Lung (tissue), 12 donors: ENCODE data around the gene RTKN2. TPM values are rescaled to one million over a fixed set of nuclear protein-coding genes. Genes with fewer than 3 reads are reported as not detected.
A peak's percentile ranks its signal among the peaks of the same experiment; 100 is the strongest.

Experiments
- ATAC-seq: fragments of 200-7000 bp; cut with Tn5 transposase; one replicate; pipeline ENCODE4 v1.9.1; 2020; ENCODE audit warnings: moderate number of reproducible peaks; ENCODE audit not compliant: insufficient read depth, low FRiP score
- DNase-seq, 3 donors: peaks; one replicate each; pipeline ENCODE4 v3.0.0-alpha.2; 2013 to 2017
- H3K27ac ChIP-seq, 2 donors: one replicate each; pipeline ENCODE4 v1.5.1; 2013; ENCODE audit warnings: mild to moderate bottlenecking in 2 of 2, moderate library complexity in 2 of 2, control low read depth in 1 of 2, inconsistent platforms in 1 of 2, low read depth in 1 of 2, low read length in 1 of 2
- H3K27me3 ChIP-seq, 3 donors: one replicate each; pipeline ENCODE4 v1.5.1; 2013; ENCODE audit warnings: low read length in 2 of 3; ENCODE audit not compliant: control insufficient read depth in 3 of 3, insufficient read depth in 3 of 3
- H3K36me3 ChIP-seq, 4 donors: one replicate each; pipeline ENCODE4 v1.5.1; 2013; ENCODE audit warnings: low read length in 4 of 4, mild to moderate bottlenecking in 1 of 4, moderate library complexity in 1 of 4; ENCODE audit not compliant: control insufficient read depth in 4 of 4, insufficient read depth in 4 of 4
- H3K4me1 ChIP-seq, 5 donors: one replicate each; pipeline ENCODE4 v1.5.1; 2013; ENCODE audit warnings: low read length in 5 of 5, mild to moderate bottlenecking in 2 of 5, moderate library complexity in 1 of 5; ENCODE audit not compliant: control insufficient read depth in 5 of 5, insufficient read depth in 5 of 5
- H3K4me3 ChIP-seq: one replicate; pipeline ENCODE4 v1.5.1; 2013; ENCODE audit warnings: mild to moderate bottlenecking, control low read depth, moderate library complexity
- H3K9ac ChIP-seq, 2 donors: one replicate each; pipeline ENCODE4 v1.5.1; 2013; ENCODE audit warnings: low read length in 2 of 2, control low read depth in 1 of 2; ENCODE audit not compliant: insufficient read depth in 1 of 2
- H3K9me3 ChIP-seq, 4 donors: one replicate each; pipeline ENCODE4 v1.5.1; 2013; ENCODE audit warnings: low read length in 3 of 4, mild to moderate bottlenecking in 1 of 4, moderate library complexity in 1 of 4; ENCODE audit not compliant: control insufficient read depth in 4 of 4, insufficient read depth in 3 of 4
- WGBS, 2 donors: extraction: QIAGEN DNeasy Blood & Tissue Kit; methylation state at CpG; one replicate each; pipeline ENCODE4 v1.1.7; 2013; 5-methylcytosine and 5-hydroxymethylcytosine counted together
- polyA plus RNA-seq, 2 donors: library from polyadenylated mRNA; stranded (reverse); fragments of 200-250 nt; gene quantifications; one replicate each; pipeline ENCODE4 v1.2.1, GENCODE V29; 2013
- total RNA-seq, 2 donors: library from RNA; depleted of rRNA in 1 of 2; stranded (reverse); fragments of >200 nt in 1 of 2; gene quantifications; one replicate each; pipeline ENCODE4 v1.2.1, GENCODE V29; 2014 to 2021
- TF ChIP-seq, protein P1 (sequence below): IDR thresholded peaks from 2 replicates; pipeline ENCODE4 v1.5.1; 2012; ENCODE audit warnings: mild to moderate bottlenecking; ENCODE audit errors: control extremely low read depth, extremely low read depth
- donor health status: control.
- donor health status: control.
- donor health status: Bipolar disorder and iron deficiency.
- donor health status: healthy.
- donor health status: DM: yes; HTN: yes; CAD: no.

The RTKN2 gene
- total and polyA plus RNA-seq, 4 donors, result 3.7 to 34.7 (median 16.8) TPM

DNA sequence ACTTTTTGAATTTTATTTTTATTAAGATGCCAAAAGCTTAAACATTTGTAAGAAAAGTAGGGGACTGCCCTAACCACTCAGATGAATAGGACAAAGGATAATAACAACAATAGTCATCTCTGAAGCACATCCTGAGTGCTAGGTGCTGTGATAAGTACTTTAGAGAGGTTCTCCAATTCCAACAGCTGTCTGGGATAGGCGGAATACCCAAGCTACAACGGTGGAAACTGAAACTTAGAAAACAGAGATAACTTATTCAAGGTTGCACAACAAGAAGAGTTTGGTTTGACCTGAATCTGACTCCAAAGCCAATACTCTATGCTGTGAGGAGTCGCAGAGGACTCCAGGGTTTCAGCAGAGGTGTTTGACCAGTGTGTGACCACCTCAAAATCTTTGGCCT, 2.0 kb downstream of the RTKN2 start:
- Histone ChIP-seq H3K4me1 (peaks cover 0 to 32% (median 5%) of the 10 kb centered on the region in 5 donors), H3K27me3 (peaks cover 0 to 6% (median 0%) of the 10 kb centered on the region in 3 donors), H3K9me3 (no peaks in the 10 kb centered on the region), H3K4me3 (no peak overlapping the region), H3K36me3 (no peaks in the 10 kb centered on the region), H3K27ac (no peak overlapping the region), H3K9ac (no peak overlapping the region)
- DNase-seq, result no peak
- no peak for ATAC-seq
- 66 to 78% methylated on average over 3 of the region's 3 CpGs for WGBS, 2 donors
- TF ChIP-seq, protein P1, sequence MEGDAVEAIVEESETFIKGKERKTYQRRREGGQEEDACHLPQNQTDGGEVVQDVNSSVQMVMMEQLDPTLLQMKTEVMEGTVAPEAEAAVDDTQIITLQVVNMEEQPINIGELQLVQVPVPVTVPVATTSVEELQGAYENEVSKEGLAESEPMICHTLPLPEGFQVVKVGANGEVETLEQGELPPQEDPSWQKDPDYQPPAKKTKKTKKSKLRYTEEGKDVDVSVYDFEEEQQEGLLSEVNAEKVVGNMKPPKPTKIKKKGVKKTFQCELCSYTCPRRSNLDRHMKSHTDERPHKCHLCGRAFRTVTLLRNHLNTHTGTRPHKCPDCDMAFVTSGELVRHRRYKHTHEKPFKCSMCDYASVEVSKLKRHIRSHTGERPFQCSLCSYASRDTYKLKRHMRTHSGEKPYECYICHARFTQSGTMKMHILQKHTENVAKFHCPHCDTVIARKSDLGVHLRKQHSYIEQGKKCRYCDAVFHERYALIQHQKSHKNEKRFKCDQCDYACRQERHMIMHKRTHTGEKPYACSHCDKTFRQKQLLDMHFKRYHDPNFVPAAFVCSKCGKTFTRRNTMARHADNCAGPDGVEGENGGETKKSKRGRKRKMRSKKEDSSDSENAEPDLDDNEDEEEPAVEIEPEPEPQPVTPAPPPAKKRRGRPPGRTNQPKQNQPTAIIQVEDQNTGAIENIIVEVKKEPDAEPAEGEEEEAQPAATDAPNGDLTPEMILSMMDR, result no peak

DNA sequence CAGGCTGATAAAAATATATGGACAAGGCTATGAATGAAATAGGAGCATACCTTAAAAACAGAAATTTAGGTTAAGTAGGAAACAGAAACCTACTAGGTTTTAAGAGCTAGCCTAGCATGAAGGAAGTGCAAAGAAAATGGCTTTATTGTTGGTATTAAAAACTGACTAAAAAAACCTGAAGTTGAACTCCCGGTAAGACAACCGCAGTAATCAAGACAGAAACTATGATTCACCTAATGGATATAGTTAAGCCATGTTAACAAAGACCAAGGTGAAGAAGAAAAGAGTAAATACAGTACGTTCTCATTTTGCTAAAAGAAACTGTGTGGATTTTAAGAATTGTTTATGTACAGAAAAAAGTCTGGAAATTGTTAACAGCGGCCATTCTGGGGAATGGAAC, 2.5 kb downstream of the RTKN2 start:
- Histone ChIP-seq H3K27ac (no peak overlapping the region), H3K9me3 (no peaks in the 10 kb centered on the region), H3K4me1 (peaks cover 0 to 32% (median 5%) of the 10 kb centered on the region in 5 donors), H3K27me3 (peaks cover 0 to 6% (median 0%) of the 10 kb centered on the region in 3 donors), H3K4me3 (no peak overlapping the region), H3K9ac (no peak overlapping the region), H3K36me3 (no peaks in the 10 kb centered on the region)
- WGBS, 2 donors, result 59 to 74% methylated on average over 4 of the region's 4 CpGs
- DNase-seq, result no peak
- no peak for ATAC-seq
- TF ChIP-seq, protein P1, result no peak

DNA sequence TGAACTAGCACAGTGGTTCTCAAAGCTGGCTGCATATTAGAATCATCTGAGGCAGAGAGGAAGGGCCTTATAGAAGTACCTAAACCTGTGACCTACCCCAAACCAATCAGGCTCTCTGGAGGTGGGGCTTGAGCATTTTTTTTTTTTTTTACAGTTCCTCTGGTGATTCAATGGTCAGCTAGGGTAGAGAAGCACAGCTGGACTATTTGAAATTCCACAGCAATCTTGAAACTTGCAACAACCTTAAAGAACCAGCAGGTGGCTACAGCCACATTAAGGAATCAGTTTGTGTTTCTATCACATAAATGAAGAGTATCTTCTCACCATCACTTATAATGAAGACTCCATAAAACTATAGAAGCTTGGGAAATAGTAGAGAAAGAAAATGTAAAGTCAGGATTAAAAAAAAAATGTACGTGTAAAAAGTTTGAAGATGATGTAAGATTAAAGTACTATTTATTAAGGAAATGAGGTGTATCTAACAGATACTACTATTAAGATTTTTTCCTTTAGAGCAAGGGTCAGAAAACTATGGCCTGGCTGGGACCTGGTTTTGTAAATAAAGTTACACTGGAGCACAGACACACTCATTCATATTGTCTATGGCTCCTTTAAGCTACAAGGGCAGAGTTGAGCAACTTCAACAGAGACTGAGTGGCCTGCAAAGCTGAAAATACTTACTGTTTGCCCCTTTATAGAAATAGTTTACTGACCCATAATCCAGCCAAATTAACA, 3.8 kb downstream of the RTKN2 start:
- ATAC-seq (peak; percentile 44), DNase-seq (peak; percentile 20 to 80 (median 79))
- 21 to 58% methylated on average over 1 of the region's 1 CpG for WGBS, 2 donors
- H3K4me3 ChIP-seq, result no peak overlapping the region
- no peak overlapping the region for H3K9ac ChIP-seq
- no peak overlapping the region for H3K27ac ChIP-seq
- H3K9me3 ChIP-seq, result no peaks in the 10 kb centered on the region
- TF ChIP-seq, protein P1, result peak; percentile 33
- H3K27me3 ChIP-seq, result peaks cover 0 to 4% (median 0%) of the 10 kb centered on the region in 3 donors
- H3K36me3 ChIP-seq, result peaks cover 0 to 5% (median 0%) of the 10 kb centered on the region in 4 donors
- H3K4me1 ChIP-seq, result peaks cover 0 to 32% (median 5%) of the 10 kb centered on the region in 5 donors
